DND-41 (cell line): Measurements from ENCODE around the gene PRMT3.

ENCODE experiments used
- CTCF ChIP-seq: IDR thresholded peaks from 2 replicates; pipeline ENCODE4 v1.5.1; 2012; ENCODE audit warnings: borderline replicate concordance, low read length, moderate library complexity, mild to moderate bottlenecking; ENCODE audit not compliant: poor library complexity, severe bottlenecking; ENCODE audit errors: extremely low read depth
- EZH2 ChIP-seq: IDR thresholded peaks from 3 replicates; pipeline ENCODE4 v1.6.1; 2012; ENCODE audit warnings: borderline replicate concordance, low read depth, mild to moderate bottlenecking, moderate library complexity, low read length, inconsistent platforms; ENCODE audit not compliant: severe bottlenecking

- TF ChIP-seq CTCF (peak; percentile 83), EZH2 (no peak)
Observed at GRCh38 chr11:20353829-20354434, 33.6 kb upstream of the PRMT3 start.
